HCT116 (cell line): ENCODE measurements around the gene AGAP4. TPM values are rescaled to one million over a fixed set of nuclear protein-coding genes. Genes with fewer than 3 reads are reported as not detected.
"Not testable (repeated sequence)": the region's sequence is repeated elsewhere in the genome, so short reads cannot be mapped to it uniquely, and the experiment has no call there.

Source experiments
- ATAC-seq: fragments of 200-7000 bp; cut with Tn5 transposase; 2 replicates; pipeline ENCODE4 v1.9.1; 2020; ENCODE audit warnings: mild to moderate bottlenecking, moderate library complexity
- BruUV-seq: library from RNA; stranded (reverse); fragments of 400-500 nt; replicated peaks from 2 replicates; lab custom pipeline; 2021; lab: Mats Ljungman, UMichigan
- CTCF ChIA-PET: fragments of 300-600 bp; sonication (Branson Sonifier 250); formaldehyde crosslinking; loops from one replicate; lab custom pipeline; 2021; ENCODE audit warnings: antibody characterized with exemption; lab: Charles Lee
- POLR2A ChIA-PET: fragments of 300-600, 350-600 bp; sonication (Branson Sonifier 250); formaldehyde crosslinking; loops from one replicate; lab custom pipeline; 2021; ENCODE audit warnings: antibody characterized with exemption; lab: Charles Lee
- RAD21 ChIA-PET, 2 experiments: fragments of 300-600 bp; sonication (Branson Sonifier 250); formaldehyde crosslinking; loops; one replicate each; lab custom pipeline; 2023; ENCODE audit warnings: low total read pairs in 2 of 2; ENCODE audit not compliant: uncharacterized antibody in 2 of 2, unreplicated experiment in 2 of 2, low non-redundant PET in 1 of 2; lab: Charles Lee
- DNase-seq: peaks from one replicate; pipeline ENCODE4 v3.0.0-alpha.2; 2010; ENCODE audit warnings: low read depth, low spot score
- H2AFZ ChIP-seq: fragments of 200-600 bp; shearing (Covaris generic), sonication (generic); 2 replicates; pipeline ENCODE4 v1.6.1; 2017; ENCODE audit warnings: low read depth, mixed run types, mixed read lengths, antibody characterized with exemption, low read length; ENCODE audit not compliant: poor library complexity, severe bottlenecking
- H3K27ac ChIP-seq: 2 replicates; pipeline ENCODE4 v1.5.1; 2012; ENCODE audit warnings: low read depth, low read length
- H3K27me3 ChIP-seq: fragments of 200-600 bp; sonication (generic); 2 replicates; pipeline ENCODE4 v1.6.1; 2016; ENCODE audit warnings: mixed run types, low read length, mixed read lengths; ENCODE audit not compliant: insufficient read depth
- H3K36me3 ChIP-seq, 2 experiments: fragments of 200-500 bp in 1 of 2; fragments of 200-600 bp in 1 of 2; sonication (Bioruptor generic) in 1 of 2; sonication (generic) in 1 of 2; 2 replicates each; pipeline versions ENCODE4 v1.5.1 to v1.6.1; 2014 to 2016; ENCODE audit warnings: low read length in 2 of 2, inconsistent platforms in 1 of 2, mixed read lengths in 1 of 2, mixed run types in 1 of 2; ENCODE audit not compliant: insufficient read depth in 2 of 2, control insufficient read depth in 1 of 2
- H3K4me1 ChIP-seq, 2 experiments: fragments of 200-600 bp in 1 of 2; sonication (generic) in 1 of 2; 2 replicates each; pipeline versions ENCODE4 v1.5.1 to v1.6.1; 2012 to 2017; ENCODE audit warnings: low read length in 2 of 2, inconsistent platforms in 1 of 2, mild to moderate bottlenecking in 1 of 2, mixed read lengths in 1 of 2, mixed run types in 1 of 2, moderate library complexity in 1 of 2; ENCODE audit not compliant: insufficient read depth in 2 of 2, control insufficient read depth in 1 of 2
- H3K4me2 ChIP-seq: fragments of 200-600 bp; sonication (generic); 2 replicates; pipeline ENCODE4 v1.6.1; 2017; ENCODE audit warnings: mixed run types, low read length, mixed read lengths
- H3K4me3 ChIP-seq, 2 experiments: fragments of 200-600 bp in 1 of 2; sonication (generic) in 1 of 2; replicated peaks in 1 of 2; 2 replicates each; pipeline ENCODE4 v1.5.1; 2011 to 2016; ENCODE audit warnings: low read length in 2 of 2, control low read depth in 1 of 2, low read depth in 1 of 2, mild to moderate bottlenecking in 1 of 2, mixed read lengths in 1 of 2, mixed run types in 1 of 2
- H3K79me2 ChIP-seq: fragments of 200-600 bp; sonication (generic); 2 replicates; pipeline ENCODE4 v1.6.1; 2017; ENCODE audit warnings: mild to moderate bottlenecking, mixed run types, low read length, moderate library complexity, mixed read lengths; ENCODE audit not compliant: insufficient read depth
- H3K9ac ChIP-seq: fragments of 200-600 bp; sonication (generic); 2 replicates; pipeline ENCODE4 v1.6.1; 2016; ENCODE audit warnings: low read length, mixed read lengths
- H3K9me2 ChIP-seq: fragments of 200-600 bp; sonication (generic), shearing (Covaris generic); 2 replicates; pipeline ENCODE4 v1.6.1; 2017; ENCODE audit warnings: mixed run types, mild to moderate bottlenecking, moderate library complexity; ENCODE audit not compliant: insufficient read depth
- H3K9me3 ChIP-seq, 2 experiments: fragments of 200-500 bp in 1 of 2; fragments of 200-600 bp in 1 of 2; sonication (Bioruptor generic) in 1 of 2; sonication (generic) in 1 of 2; 2 replicates each; pipeline ENCODE4 v1.6.1; 2014 to 2017; ENCODE audit warnings: low read length in 2 of 2, mixed read lengths in 2 of 2, inconsistent platforms in 1 of 2, low read depth in 1 of 2, mild to moderate bottlenecking in 1 of 2, mixed run types in 1 of 2, moderate library complexity in 1 of 2; ENCODE audit not compliant: control insufficient read depth in 1 of 2, insufficient read depth in 1 of 2
- H4K20me1 ChIP-seq: fragments of 200-600 bp; sonication (generic), shearing (Covaris generic); 2 replicates; pipeline ENCODE4 v1.6.1; 2017; ENCODE audit warnings: mixed run types, mild to moderate bottlenecking, moderate library complexity; ENCODE audit not compliant: insufficient read depth
- intact Hi-C: fragments of 100-400 bp; cut with micrococcal nuclease; formaldehyde crosslinking; loops from 2 replicates; pipeline ENCODE4 v1.10.0; 2022
- total RNA-seq: library from RNA; stranded (reverse); gene quantifications from one replicate; pipeline ENCODE4 v1.2.1, GENCODE V29; 2021; ENCODE audit not compliant: unreplicated experiment

Gene AGAP4
- total RNA-seq, 1 experiment from 2014 or later = 14.9 TPM

DNA sequence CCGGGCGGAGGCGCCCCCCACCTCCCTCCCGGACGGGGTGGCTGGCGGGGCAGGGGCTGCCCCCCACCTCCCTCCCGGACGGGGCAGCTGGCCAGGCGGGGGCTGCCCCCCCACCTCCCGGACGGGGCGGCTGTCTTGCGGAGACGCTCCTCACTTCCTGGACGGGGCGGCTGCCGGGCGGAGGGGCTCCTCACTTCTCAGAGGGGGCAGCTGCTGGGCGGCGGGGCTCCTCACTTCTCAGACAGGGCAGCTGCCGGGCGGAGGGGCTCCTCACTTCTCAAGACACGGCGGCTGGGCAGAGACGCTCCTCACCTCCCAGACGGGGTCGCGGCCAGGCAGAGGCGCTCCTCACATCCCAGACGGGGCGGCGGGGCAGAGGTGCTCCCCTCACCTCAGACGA is 18.1 kb upstream of the AGAP4 start:
- ATAC-seq, CTCF ChIA-PET, H3K9me2 ChIP-seq, H3K4me1 ChIP-seq, POLR2A ChIA-PET, H3K79me2 ChIP-seq, H3K4me3 ChIP-seq, H3K27me3 ChIP-seq, H3K9me3 ChIP-seq, H3K4me2 ChIP-seq, H2AFZ ChIP-seq, intact Hi-C loops, H3K9ac ChIP-seq, H4K20me1 ChIP-seq, BruUV-seq, H3K27ac ChIP-seq, RAD21 ChIA-PET, DNase-seq, H3K36me3 ChIP-seq: not testable (repeated sequence)

DNA sequence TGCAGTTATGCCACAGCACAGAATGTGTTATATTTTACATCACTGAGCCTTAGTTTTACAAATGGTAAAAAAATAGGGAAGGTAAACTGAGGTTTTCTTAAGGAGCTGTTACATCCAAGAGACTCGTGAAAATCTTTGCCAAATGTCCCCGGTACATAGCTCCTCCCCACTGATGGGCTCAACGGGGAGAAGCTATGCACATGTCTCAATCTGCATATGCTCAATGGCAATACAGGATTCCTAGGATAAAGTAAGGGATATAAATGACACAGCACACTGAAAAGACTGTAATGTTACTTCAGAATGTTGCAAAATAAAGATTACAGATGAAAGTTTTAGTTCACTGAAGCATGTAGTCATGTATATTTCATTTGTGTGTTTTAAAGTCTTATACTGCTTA is 17.0 kb upstream of the AGAP4 start:
- RAD21 ChIA-PET, POLR2A ChIA-PET, H3K27ac ChIP-seq, H3K36me3 ChIP-seq, H3K9me2 ChIP-seq, H4K20me1 ChIP-seq, H3K9me3 ChIP-seq, H3K79me2 ChIP-seq, H3K4me2 ChIP-seq, H3K27me3 ChIP-seq, ATAC-seq, H3K4me1 ChIP-seq, H3K9ac ChIP-seq, DNase-seq, BruUV-seq, H3K4me3 ChIP-seq, CTCF ChIA-PET, intact Hi-C loops, H2AFZ ChIP-seq: not testable (repeated sequence)

DNA sequence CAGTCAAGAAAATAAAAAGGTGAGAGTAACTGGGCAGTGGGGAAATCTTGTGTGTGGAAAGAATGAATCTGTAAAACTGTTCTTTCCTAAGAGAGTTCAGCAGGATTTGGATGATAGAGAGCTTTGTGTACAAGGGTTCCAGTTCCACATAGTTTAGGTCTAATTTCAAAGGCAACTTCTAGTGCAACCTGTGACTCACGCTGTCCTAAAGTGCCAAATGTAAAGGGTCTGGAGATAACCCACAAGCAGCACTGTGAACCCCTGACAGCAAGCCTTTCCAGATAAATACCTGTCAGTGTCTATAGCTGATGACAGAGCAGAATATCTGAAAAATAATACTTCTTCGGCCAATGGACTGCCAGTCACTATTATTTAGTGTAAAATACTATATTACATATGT is 16.3 kb upstream of the AGAP4 start:
- intact Hi-C loops, H4K20me1 ChIP-seq, H3K36me3 ChIP-seq, CTCF ChIA-PET, H3K4me1 ChIP-seq, H3K4me3 ChIP-seq, H3K79me2 ChIP-seq, RAD21 ChIA-PET, H3K27ac ChIP-seq, H3K9me3 ChIP-seq, ATAC-seq, H2AFZ ChIP-seq, DNase-seq, H3K4me2 ChIP-seq, H3K9ac ChIP-seq, BruUV-seq, H3K27me3 ChIP-seq, H3K9me2 ChIP-seq, POLR2A ChIA-PET: not testable (repeated sequence)

- H4K20me1 ChIP-seq, POLR2A ChIA-PET, BruUV-seq: not testable (repeated sequence)
Observed at GRCh38 chr10:45857931-45858330, 10.6 kb upstream of the AGAP4 start.

DNA sequence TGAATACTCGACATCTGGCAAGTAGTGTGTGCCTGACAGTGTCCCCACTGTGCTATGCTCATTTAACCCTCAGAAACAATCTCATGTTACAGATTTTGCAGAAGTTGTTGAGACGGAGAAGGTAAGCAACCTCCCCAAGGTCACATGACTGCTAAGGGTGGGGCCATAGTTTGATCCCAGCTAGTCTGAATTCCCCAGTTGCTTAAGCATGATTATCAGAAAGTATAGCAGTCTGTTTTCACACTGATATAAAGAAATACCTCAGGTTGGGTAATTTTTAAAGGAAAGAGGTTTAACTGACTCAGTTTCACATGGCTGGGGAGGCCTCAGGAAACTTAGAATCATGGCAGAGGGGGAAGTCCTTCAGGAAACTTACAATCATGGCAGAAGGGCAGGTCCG is 1.2 kb upstream of the AGAP4 start:
- intact Hi-C loops, H3K4me1 ChIP-seq, H2AFZ ChIP-seq, H3K9me3 ChIP-seq, ATAC-seq, H3K27me3 ChIP-seq, H3K36me3 ChIP-seq, BruUV-seq, RAD21 ChIA-PET, H4K20me1 ChIP-seq, DNase-seq, H3K27ac ChIP-seq, H3K79me2 ChIP-seq, H3K9ac ChIP-seq, H3K4me2 ChIP-seq, POLR2A ChIA-PET, H3K9me2 ChIP-seq, CTCF ChIA-PET, H3K4me3 ChIP-seq: not testable (repeated sequence)

More at GRCh38 chr10:45857931-45858330, 10.6 kb upstream of the AGAP4 start:
- H3K9ac ChIP-seq, H3K27ac ChIP-seq, H3K79me2 ChIP-seq, H3K4me3 ChIP-seq, H2AFZ ChIP-seq, CTCF ChIA-PET, H3K9me2 ChIP-seq, H3K4me2 ChIP-seq, DNase-seq, intact Hi-C loops, RAD21 ChIA-PET, H3K27me3 ChIP-seq, H3K9me3 ChIP-seq, H3K4me1 ChIP-seq, H3K36me3 ChIP-seq, ATAC-seq: not testable (repeated sequence)
